ENCODE data around the gene IQCE.

IQCE gene

DNA sequence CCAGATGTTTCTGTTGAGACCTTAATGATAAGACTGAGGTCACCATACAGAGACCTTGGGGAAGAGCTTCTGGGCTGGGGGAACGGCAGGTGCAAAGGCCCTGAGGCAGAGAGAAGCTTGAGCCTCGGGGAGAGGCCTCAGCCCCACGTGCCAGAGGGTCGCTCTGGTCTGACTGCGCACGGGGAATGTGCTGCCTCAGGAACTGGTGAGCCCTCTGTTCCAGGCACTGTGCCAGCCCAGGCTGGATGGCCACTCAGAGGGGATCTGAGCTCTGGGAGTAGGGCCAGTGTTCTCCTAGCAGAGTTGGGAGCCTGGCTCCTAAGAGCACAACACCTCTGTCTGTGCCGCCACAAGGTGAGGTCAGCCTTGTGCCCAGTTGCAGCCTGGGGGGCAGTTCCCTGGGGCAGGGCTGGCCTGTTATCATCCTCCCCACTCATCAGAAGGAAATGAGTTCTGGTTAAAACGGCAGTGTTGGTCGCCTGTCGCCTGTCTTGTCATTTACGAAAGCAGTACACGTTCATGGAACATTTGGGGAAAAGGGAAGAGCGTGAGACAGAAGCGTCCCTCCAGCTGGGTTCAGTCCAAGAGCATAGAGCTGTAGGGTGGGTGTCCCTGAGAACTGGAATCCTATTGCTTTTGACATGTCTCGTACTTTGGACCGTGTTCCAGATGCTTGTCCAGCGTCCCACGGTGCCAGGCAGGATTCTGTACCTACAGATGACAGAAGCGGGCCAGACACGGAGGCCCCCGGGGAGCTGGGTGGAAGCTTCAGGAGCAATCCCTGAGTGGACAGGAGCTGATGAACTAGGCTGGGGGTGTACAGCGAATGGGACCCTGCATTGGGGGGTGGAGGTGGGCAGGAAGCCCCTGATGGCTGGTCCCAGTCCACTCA, 77.3 kb downstream of the IQCE start:
- no peak overlapping the region for H2BK5ac ChIP-seq (ENCODE audit: low read depth, low read length, poor library complexity)
- H3K4ac ChIP-seq (ENCODE audit: low read depth, low read length), result peak overlapping the region; percentile 44
- H3K4me1 ChIP-seq (ENCODE audit: control insufficient read depth in 1 of 2, insufficient read depth in 2 of 2, low read length in 2 of 2), result peaks cover 36 to 49% of the 10 kb centered on the region in 2 experiments
- H3K9me3 ChIP-seq (ENCODE audit: insufficient read depth, low read depth, low read length), result no peaks in the 10 kb centered on the region
- H2AK5ac ChIP-seq (ENCODE audit: low read length), result no peak overlapping the region
- no peak overlapping the region for H4K12ac ChIP-seq (ENCODE audit: low read depth, low read length)
- H3K9ac ChIP-seq (ENCODE audit: low read length), result no peak overlapping the region
- H3K4me3 ChIP-seq (ENCODE audit: low read depth, low read length), result no peak overlapping the region
- peaks cover 22% of the 10 kb centered on the region for H3K79me1 ChIP-seq (ENCODE audit: low read length)
- H2BK12ac ChIP-seq (ENCODE audit: low read length), result no peak overlapping the region
- no peak overlapping the region for H3K27ac ChIP-seq (ENCODE audit: low read depth, low read length)
- no peak overlapping the region for H4K91ac ChIP-seq (ENCODE audit: low read depth, low read length)
- H3K4me2 ChIP-seq (ENCODE audit: low read length), result no peak overlapping the region
- no peak overlapping the region for H4K8ac ChIP-seq (ENCODE audit: low read depth, low read length)
- H2AFZ ChIP-seq (ENCODE audit: insufficient read depth, low read length, poor library complexity), result no peak overlapping the region
- no peak overlapping the region for H3K14ac ChIP-seq (ENCODE audit: low read length)
- DNase-seq, result peak in 1 of 2 donors; percentile 14
- H3K18ac ChIP-seq (ENCODE audit: low read length), result peak overlapping the region; percentile 5
- H3K79me2 ChIP-seq (ENCODE audit: control insufficient read depth, insufficient read depth, low read length, poor library complexity), result peaks cover 38% of the 10 kb centered on the region
- H2BK120ac ChIP-seq (ENCODE audit: insufficient read depth, low read length, poor library complexity), result no peak overlapping the region
- no CpG with 5 or more reads among the region's 22 CpGs for WGBS (ENCODE audit: extremely low coverage, insufficient coverage, insufficient read length)
- H3K27me3 ChIP-seq (ENCODE audit: insufficient read depth, low read length), result no peaks in the 10 kb centered on the region
- H3K23ac ChIP-seq (ENCODE audit: low read length), result no peak overlapping the region
- peaks cover 28 to 32% of the 10 kb centered on the region in 2 experiments for H3K36me3 ChIP-seq (ENCODE audit: control insufficient read depth in 1 of 2, insufficient read depth in 2 of 2, low read length in 2 of 2)

- peaks cover 41 to 54% of the 10 kb centered on the region in 2 experiments for H3K4me1 ChIP-seq (ENCODE audit: control insufficient read depth in 1 of 2, insufficient read depth in 2 of 2, low read length in 2 of 2)
- WGBS (ENCODE audit: extremely low coverage, insufficient coverage, insufficient read length), result no CpG with 5 or more reads among the region's 17 CpGs
- H4K8ac ChIP-seq (ENCODE audit: low read depth, low read length), result no peak overlapping the region
- peaks cover 28% of the 10 kb centered on the region for H3K79me1 ChIP-seq (ENCODE audit: low read length)
- peak overlapping the region; percentile 49 for H3K4ac ChIP-seq (ENCODE audit: low read depth, low read length)
- H2BK5ac ChIP-seq (ENCODE audit: low read depth, low read length, poor library complexity), result no peak overlapping the region
- no peak overlapping the region for H3K9ac ChIP-seq (ENCODE audit: low read length)
- H4K91ac ChIP-seq (ENCODE audit: low read depth, low read length), result no peak overlapping the region
- H2AFZ ChIP-seq (ENCODE audit: insufficient read depth, low read length, poor library complexity), result no peak overlapping the region
- no peak overlapping the region for H4K12ac ChIP-seq (ENCODE audit: low read depth, low read length)
- no peaks in the 10 kb centered on the region for H3K27me3 ChIP-seq (ENCODE audit: insufficient read depth, low read length)
- H3K9me3 ChIP-seq (ENCODE audit: insufficient read depth, low read depth, low read length), result no peaks in the 10 kb centered on the region
- H3K36me3 ChIP-seq (ENCODE audit: control insufficient read depth in 1 of 2, insufficient read depth in 2 of 2, low read length in 2 of 2), result peaks cover 28 to 34% of the 10 kb centered on the region in 2 experiments
- H3K4me3 ChIP-seq (ENCODE audit: low read depth, low read length), result no peak overlapping the region
- no peak overlapping the region for H2BK120ac ChIP-seq (ENCODE audit: insufficient read depth, low read length, poor library complexity)
- H3K14ac ChIP-seq (ENCODE audit: low read length), result no peak overlapping the region
- H2AK5ac ChIP-seq (ENCODE audit: low read length), result no peak overlapping the region
- no peak overlapping the region for H2BK12ac ChIP-seq (ENCODE audit: low read length)
- no peak for DNase-seq
- no peak overlapping the region for H3K18ac ChIP-seq (ENCODE audit: low read length)
- H3K23ac ChIP-seq (ENCODE audit: low read length), result no peak overlapping the region
- H3K4me2 ChIP-seq (ENCODE audit: low read length), result no peak overlapping the region
- no peak overlapping the region for H3K27ac ChIP-seq (ENCODE audit: low read depth, low read length)
- peaks cover 40% of the 10 kb centered on the region for H3K79me2 ChIP-seq (ENCODE audit: control insufficient read depth, insufficient read depth, low read length, poor library complexity)
These were observed 78.3 kb downstream of the IQCE start for GRCh38 chr7:2637066-2637471.

DNA sequence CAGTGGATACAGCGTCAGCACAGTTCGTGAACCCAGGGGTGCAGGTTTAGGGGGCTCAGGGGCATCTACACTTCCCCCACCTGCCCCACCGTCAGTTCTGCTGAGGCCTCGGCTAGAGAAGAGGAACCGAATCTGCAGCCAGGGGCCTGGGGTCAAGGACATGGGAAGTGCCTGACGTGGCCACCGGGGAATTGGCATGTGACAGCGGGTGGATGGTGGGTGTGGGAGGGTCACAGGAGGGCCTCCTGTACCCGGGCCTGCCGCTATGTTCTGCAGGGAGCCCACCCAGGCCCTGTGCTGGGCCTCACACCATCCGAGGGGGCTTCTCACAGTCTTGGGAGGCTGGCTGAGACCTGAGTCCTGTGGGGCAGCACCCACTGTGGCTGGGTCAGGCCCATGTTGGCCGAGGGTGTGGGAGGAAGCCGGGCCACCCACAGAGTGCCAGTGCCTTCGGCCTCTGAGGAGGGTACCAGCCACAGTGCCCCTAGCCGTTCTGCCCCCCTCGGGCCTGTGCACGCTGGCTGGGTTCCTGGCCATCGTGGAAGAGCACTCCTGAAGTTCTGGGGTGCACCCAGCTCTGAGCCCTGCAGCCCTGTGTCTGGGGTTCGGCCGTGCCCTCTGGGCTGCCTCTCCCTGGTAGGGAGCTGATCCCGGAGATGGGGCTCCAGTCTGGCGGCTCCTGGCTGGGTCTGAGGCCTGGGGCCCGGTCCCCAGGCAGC, 78.9 kb downstream of the IQCE start:
- Histone ChIP-seq H3K4me1 (ENCODE audit: control insufficient read depth in 1 of 2, insufficient read depth in 2 of 2, low read length in 2 of 2) (peaks cover 42 to 53% of the 10 kb centered on the region in 2 experiments), H3K18ac (ENCODE audit: low read length) (no peak overlapping the region), H3K9ac (ENCODE audit: low read length) (no peak overlapping the region), H2AK5ac (ENCODE audit: low read length) (no peak overlapping the region), H3K23ac (ENCODE audit: low read length) (no peak overlapping the region), H3K79me1 (ENCODE audit: low read length) (peaks cover 22% of the 10 kb centered on the region), H3K4ac (ENCODE audit: low read depth, low read length) (peak overlapping the region; percentile 49), H3K4me2 (ENCODE audit: low read length) (no peak overlapping the region), H3K27me3 (ENCODE audit: insufficient read depth, low read length) (no peaks in the 10 kb centered on the region), H3K14ac (ENCODE audit: low read length) (no peak overlapping the region), H2BK5ac (ENCODE audit: low read depth, low read length, poor library complexity) (no peak overlapping the region), H2BK12ac (ENCODE audit: low read length) (no peak overlapping the region), H4K12ac (ENCODE audit: low read depth, low read length) (no peak overlapping the region), H3K27ac (ENCODE audit: low read depth, low read length) (no peak overlapping the region), H2AFZ (ENCODE audit: insufficient read depth, low read length, poor library complexity) (no peak overlapping the region), H3K4me3 (ENCODE audit: low read depth, low read length) (no peak overlapping the region), H3K36me3 (ENCODE audit: control insufficient read depth in 1 of 2, insufficient read depth in 2 of 2, low read length in 2 of 2) (peaks cover 28 to 34% of the 10 kb centered on the region in 2 experiments), H4K91ac (ENCODE audit: low read depth, low read length) (no peak overlapping the region), H4K8ac (ENCODE audit: low read depth, low read length) (no peak overlapping the region), H2BK120ac (ENCODE audit: insufficient read depth, low read length, poor library complexity) (no peak overlapping the region), H3K9me3 (ENCODE audit: insufficient read depth, low read depth, low read length) (no peaks in the 10 kb centered on the region), H3K79me2 (ENCODE audit: control insufficient read depth, insufficient read depth, low read length, poor library complexity) (peaks cover 34% of the 10 kb centered on the region)
- DNase-seq, result peak in 1 of 2 donors; percentile 37
- no CpG with 5 or more reads among the region's 23 CpGs for WGBS (ENCODE audit: extremely low coverage, insufficient coverage, insufficient read length)

GRCh38 chr7:2638224-2638991, 79.6 kb downstream of the IQCE start:
- Histone ChIP-seq H3K27me3 (ENCODE audit: insufficient read depth, low read length) (no peaks in the 10 kb centered on the region), H2BK12ac (ENCODE audit: low read length) (no peak overlapping the region), H2AK5ac (ENCODE audit: low read length) (peak overlapping the region; percentile 10), H3K36me3 (ENCODE audit: control insufficient read depth in 1 of 2, insufficient read depth in 2 of 2, low read length in 2 of 2) (peaks cover 29 to 35% of the 10 kb centered on the region in 2 experiments), H2BK120ac (ENCODE audit: insufficient read depth, low read length, poor library complexity) (no peak overlapping the region), H3K9me3 (ENCODE audit: insufficient read depth, low read depth, low read length) (no peaks in the 10 kb centered on the region), H4K12ac (ENCODE audit: low read depth, low read length) (no peak overlapping the region), H3K4me3 (ENCODE audit: low read depth, low read length) (no peak overlapping the region), H4K8ac (ENCODE audit: low read depth, low read length) (no peak overlapping the region), H3K27ac (ENCODE audit: low read depth, low read length) (no peak overlapping the region), H3K23ac (ENCODE audit: low read length) (no peak overlapping the region), H3K9ac (ENCODE audit: low read length) (no peak overlapping the region), H4K91ac (ENCODE audit: low read depth, low read length) (no peak overlapping the region), H3K4me1 (ENCODE audit: control insufficient read depth in 1 of 2, insufficient read depth in 2 of 2, low read length in 2 of 2) (peaks cover 41 to 47% of the 10 kb centered on the region in 2 experiments), H2BK5ac (ENCODE audit: low read depth, low read length, poor library complexity) (no peak overlapping the region), H3K18ac (ENCODE audit: low read length) (peak overlapping the region; percentile 23), H3K79me2 (ENCODE audit: control insufficient read depth, insufficient read depth, low read length, poor library complexity) (peaks cover 29% of the 10 kb centered on the region), H3K79me1 (ENCODE audit: low read length) (peaks cover 15% of the 10 kb centered on the region), H2AFZ (ENCODE audit: insufficient read depth, low read length, poor library complexity) (no peak overlapping the region), H3K4me2 (ENCODE audit: low read length) (no peak overlapping the region), H3K14ac (ENCODE audit: low read length) (no peak overlapping the region), H3K4ac (ENCODE audit: low read depth, low read length) (peak overlapping the region; percentile 49)
- WGBS (ENCODE audit: extremely low coverage, insufficient coverage, insufficient read length), result no CpG with 5 or more reads among the region's 34 CpGs
- DNase-seq, result peak in 1 of 2 donors; percentile 43
